Activated B cell treated with CpG ODN at 0.5 μM for 24 hours (primary cell): ENCODE results near the gene UFC1. TPM values are rescaled to one million over a fixed set of nuclear protein-coding genes. Genes with fewer than 3 reads are reported as not detected.

Experiments used
- ATAC-seq: fragments of 200-7000 bp; cut with Tn5 transposase; one replicate; pipeline ENCODE4 v1.10.0; 2021; ENCODE audit warnings: low read depth, mild to moderate bottlenecking, moderate library complexity
- CTCF ChIA-PET: fragments of 350-600 bp; sonication (Branson Sonifier 250); formaldehyde crosslinking; loops from one replicate; lab custom pipeline; 2021; ENCODE audit warnings: antibody characterized with exemption; lab: Charles Lee
- POLR2A ChIA-PET: fragments of 350-600 bp; sonication (Branson Sonifier 250); formaldehyde crosslinking; loops from one replicate; lab custom pipeline; 2021; ENCODE audit warnings: antibody characterized with exemption; lab: Charles Lee
- DNase-seq: peaks from one replicate; pipeline ENCODE4 v3.0.0; 2022
- H3K27ac Mint-ChIP-seq: one replicate; pipeline ENCODE4 v1.8.0; 2020; ENCODE audit warnings: mixed read lengths
- H3K27me3 Mint-ChIP-seq: one replicate; pipeline ENCODE4 v1.8.0; 2021; ENCODE audit warnings: mixed read lengths
- H3K36me3 Mint-ChIP-seq: one replicate; pipeline ENCODE4 v1.8.0; 2021; ENCODE audit warnings: low read depth, mixed read lengths
- H3K4me1 Mint-ChIP-seq: one replicate; pipeline ENCODE4 v1.8.0; 2021; ENCODE audit warnings: mixed read lengths
- H3K4me3 Mint-ChIP-seq: one replicate; pipeline ENCODE4 v1.8.0; 2020; ENCODE audit warnings: mild to moderate bottlenecking, mixed read lengths
- H3K9me3 Mint-ChIP-seq: one replicate; pipeline ENCODE4 v1.8.0; 2020; ENCODE audit warnings: mixed read lengths
- intact Hi-C: fragments of 100-400 bp; cut with micrococcal nuclease; formaldehyde crosslinking; loops from one replicate; pipeline ENCODE4 v1.15.1; 2024
- total RNA-seq: library from RNA; stranded (reverse); gene quantifications from 2 replicates; pipeline ENCODE4 v1.2.3, GENCODE V29; 2022
- TF ChIP-seq, protein P1 (sequence below): fragments of 200-600 bp; IDR thresholded peaks from one replicate; pipeline ENCODE4 v1.8.0; 2022; ENCODE audit warnings: antibody characterized with exemption, mild to moderate bottlenecking

UFC1 gene
- total RNA-seq, 1 donor from 2014 or later: 107 TPM

GRCh38 chr1:161185732-161186311 lies 32.0 kb downstream of the UFC1 start:
- ChIA-PET CTCF (interaction anchor here (1.0 to 2.4 kb wide), 5 partner anchors 8 to 196 kb away, joined by 4 to 11 read pairs (median 5); partner anchors contain the start of genes B4GALT3, PPOX and TOMM40L), POLR2A (interaction anchor here (0.7 to 2.9 kb wide), 16 partner anchors 9 to 608 kb away, joined by 3 to 40 read pairs (median 4); partner anchors contain the start of genes B4GALT3, DEDD, KLHDC9 and NDUFS2)
- TF ChIP-seq, protein P1, sequence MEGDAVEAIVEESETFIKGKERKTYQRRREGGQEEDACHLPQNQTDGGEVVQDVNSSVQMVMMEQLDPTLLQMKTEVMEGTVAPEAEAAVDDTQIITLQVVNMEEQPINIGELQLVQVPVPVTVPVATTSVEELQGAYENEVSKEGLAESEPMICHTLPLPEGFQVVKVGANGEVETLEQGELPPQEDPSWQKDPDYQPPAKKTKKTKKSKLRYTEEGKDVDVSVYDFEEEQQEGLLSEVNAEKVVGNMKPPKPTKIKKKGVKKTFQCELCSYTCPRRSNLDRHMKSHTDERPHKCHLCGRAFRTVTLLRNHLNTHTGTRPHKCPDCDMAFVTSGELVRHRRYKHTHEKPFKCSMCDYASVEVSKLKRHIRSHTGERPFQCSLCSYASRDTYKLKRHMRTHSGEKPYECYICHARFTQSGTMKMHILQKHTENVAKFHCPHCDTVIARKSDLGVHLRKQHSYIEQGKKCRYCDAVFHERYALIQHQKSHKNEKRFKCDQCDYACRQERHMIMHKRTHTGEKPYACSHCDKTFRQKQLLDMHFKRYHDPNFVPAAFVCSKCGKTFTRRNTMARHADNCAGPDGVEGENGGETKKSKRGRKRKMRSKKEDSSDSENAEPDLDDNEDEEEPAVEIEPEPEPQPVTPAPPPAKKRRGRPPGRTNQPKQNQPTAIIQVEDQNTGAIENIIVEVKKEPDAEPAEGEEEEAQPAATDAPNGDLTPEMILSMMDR: no peak
- peak; percentile 34 for DNase-seq
- Mint-ChIP-seq H3K4me1 (peaks cover 80% of the 10 kb centered on the region), H3K36me3 (no peaks in the 10 kb centered on the region), H3K4me3 (peak overlapping the region; percentile 77), H3K27me3 (no peaks in the 10 kb centered on the region), H3K27ac (peak overlapping the region; percentile 93), H3K9me3 (no peaks in the 10 kb centered on the region)
- ATAC-seq: peak; percentile 65
- intact Hi-C loops: loop anchor here (1.0 to 2.0 kb wide), 5 partner anchors 9 to 39 kb away; partner anchors contain the start of genes B4GALT3, NDUFS2 and PPOX

DNA sequence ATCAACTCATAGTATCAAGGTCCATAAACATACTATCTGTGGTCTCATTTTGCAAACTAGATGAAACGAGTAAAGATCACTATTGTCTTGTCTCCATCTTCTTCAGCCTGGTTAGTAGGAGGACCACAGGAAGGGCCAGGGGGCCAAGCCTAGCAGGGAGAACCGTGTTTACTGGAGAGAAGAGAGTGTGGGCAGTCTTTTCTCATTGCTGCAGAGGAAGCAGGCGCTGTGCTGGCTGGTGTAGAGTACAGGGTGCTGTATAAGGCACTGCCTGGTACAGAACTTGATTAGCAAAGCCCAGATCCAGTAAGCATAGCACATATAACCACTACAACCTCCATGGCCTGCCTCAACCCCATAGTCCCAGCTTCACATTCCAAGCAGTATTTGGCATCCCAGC lies 33.5 kb downstream of the UFC1 start:
- H3K4me1 Mint-ChIP-seq: peaks cover 71% of the 10 kb centered on the region
- ATAC-seq: no peak
- no peaks in the 10 kb centered on the region for H3K36me3 Mint-ChIP-seq
- intact Hi-C loops: no loop called here
- ChIA-PET POLR2A (interaction anchor here (0.6 to 2.9 kb wide), 4 partner anchors 8 to 513 kb away, joined by 9 to 21 read pairs (median 13); partner anchors contain the start of genes B4GALT3 and PPOX), CTCF (interaction anchor here (1.6 to 2.4 kb wide), 2 partner anchors 22 to 38 kb away, joined by 6 to 11 read pairs; partner anchors contain the start of genes PPOX and TOMM40L)
- peak overlapping the region; percentile 38 for H3K4me3 Mint-ChIP-seq
- peak overlapping the region; percentile 93 for H3K27ac Mint-ChIP-seq
- H3K9me3 Mint-ChIP-seq: no peaks in the 10 kb centered on the region
- no peaks in the 10 kb centered on the region for H3K27me3 Mint-ChIP-seq
- DNase-seq: no peak
- TF ChIP-seq, protein P1: no peak

DNA sequence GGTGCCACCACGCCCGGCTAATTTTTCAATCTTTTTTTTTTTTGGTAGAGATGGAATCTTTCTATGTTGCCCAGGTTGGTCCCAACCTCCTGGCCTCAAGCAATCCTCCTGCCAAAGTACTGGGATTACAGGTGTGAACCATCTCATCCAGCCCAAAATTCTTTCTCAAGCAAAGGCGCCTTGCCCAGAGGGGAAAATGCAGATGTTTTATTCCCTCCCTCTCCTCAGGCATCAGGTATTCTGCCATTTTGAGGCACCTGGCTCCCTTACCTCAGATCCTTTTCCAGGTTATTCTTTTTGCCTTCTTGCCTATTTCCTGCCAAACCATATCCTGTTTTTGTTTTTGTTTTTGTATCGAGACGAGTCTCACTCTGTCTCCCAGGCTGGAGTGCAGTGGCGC lies 34.6 kb downstream of the UFC1 start:
- Mint-ChIP-seq H3K27ac (peak overlapping the region; percentile 77), H3K9me3 (no peaks in the 10 kb centered on the region), H3K4me1 (peaks cover 73% of the 10 kb centered on the region), H3K27me3 (no peaks in the 10 kb centered on the region), H3K4me3 (no peak overlapping the region), H3K36me3 (no peaks in the 10 kb centered on the region)
- DNase-seq (no peak), ATAC-seq (no peak)
- TF ChIP-seq, protein P1: no peak
- intact Hi-C loops: no loop called here
- ChIA-PET CTCF (no interaction called here), POLR2A (interaction anchor here (0.6 to 0.8 kb wide), 3 partner anchors 11 to 542 kb away, joined by 3 to 6 read pairs (median 3); partner anchors contain the start of genes B4GALT3 and PPOX)

DNA sequence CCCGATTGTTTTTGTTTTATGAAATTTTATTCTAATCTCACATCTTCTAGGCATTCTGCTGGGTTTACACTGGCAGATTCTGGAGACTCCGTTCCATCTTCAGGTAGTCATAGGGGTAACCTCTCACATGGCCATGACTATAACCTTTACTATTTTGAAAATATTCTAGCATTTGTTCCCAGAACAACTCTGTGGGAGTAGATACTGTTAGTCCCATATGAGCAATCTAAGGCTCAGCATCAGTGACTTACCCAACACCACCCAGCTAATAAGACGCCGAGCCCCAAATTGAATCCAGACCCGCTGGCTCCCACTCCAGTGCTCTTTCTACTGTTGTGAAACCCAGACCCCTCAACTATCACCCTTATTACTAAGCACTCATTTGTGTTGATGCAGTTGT lies 35.3 kb downstream of the UFC1 start:
- Mint-ChIP-seq H3K4me1 (peaks cover 70% of the 10 kb centered on the region), H3K27ac (peak overlapping the region; percentile 76), H3K4me3 (no peak overlapping the region), H3K36me3 (no peaks in the 10 kb centered on the region), H3K27me3 (no peaks in the 10 kb centered on the region), H3K9me3 (no peaks in the 10 kb centered on the region)
- ChIA-PET CTCF (no interaction called here), POLR2A (no interaction called here)
- TF ChIP-seq, protein P1: no peak
- no peak for DNase-seq
- intact Hi-C loops: no loop called here
- no peak for ATAC-seq

DNA sequence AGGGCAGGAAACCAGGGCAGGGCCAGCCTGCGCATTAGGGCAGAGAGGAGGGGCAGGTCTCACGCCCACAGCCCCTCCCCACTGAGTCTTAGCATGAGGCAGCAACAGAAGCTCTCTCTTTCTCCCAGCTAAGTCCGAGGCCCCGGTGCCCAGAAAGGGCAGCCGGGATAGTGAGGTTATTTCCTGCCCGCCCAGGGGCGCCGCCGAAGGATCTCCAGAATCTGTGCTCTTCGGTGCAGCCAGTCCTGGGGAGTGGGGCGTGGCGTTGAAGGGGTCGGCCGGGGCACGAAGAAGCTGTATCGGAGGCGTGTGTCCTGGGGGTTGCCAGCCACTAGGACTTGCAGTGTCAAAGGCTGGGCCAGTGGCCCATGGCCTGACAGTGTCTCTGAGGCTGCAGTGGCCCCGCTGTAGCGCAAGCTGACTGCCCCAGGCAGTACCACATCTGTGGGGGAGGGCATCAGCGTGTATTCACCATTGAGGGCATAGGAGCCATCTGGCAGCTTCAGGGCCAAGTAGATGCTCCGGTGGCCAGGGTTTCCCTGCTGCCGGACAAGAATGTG lies 37.3 kb downstream of the UFC1 start:
- DNase-seq (no peak), ATAC-seq (no peak)
- Mint-ChIP-seq H3K36me3 (no peaks in the 10 kb centered on the region), H3K27ac (no peak overlapping the region), H3K4me1 (peaks cover 68% of the 10 kb centered on the region), H3K4me3 (no peak overlapping the region), H3K9me3 (no peaks in the 10 kb centered on the region), H3K27me3 (no peaks in the 10 kb centered on the region)
- TF ChIP-seq, protein P1: no peak
- ChIA-PET POLR2A (interaction anchor here (0.5 to 3.3 kb wide), 4 partner anchors 9 to 17 kb away, joined by 3 to 23 read pairs (median 7); partner anchors contain the start of genes B4GALT3 and NDUFS2), CTCF (interaction anchor here (0.7 to 5.0 kb wide), 10 partner anchors 10 to 198 kb away, joined by 3 to 40 read pairs (median 6); partner anchors contain the start of genes CFAP126, FCER1G, PCP4L1 and PPOX)
- intact Hi-C loops: loop anchor here (5.0 kb wide), 1 partner anchor 101 kb away; no protein-coding TSS in a partner anchor
